ENCODE results near the gene TBC1D23.
"Not testable (repeated sequence)": the region's sequence is repeated elsewhere in the genome, so short reads cannot be mapped to it uniquely, and the experiment has no call there.

TBC1D23 gene

GRCh38 chr3:100256731-100257151 is 4.1 kb upstream of the TBC1D23 start:
- DNase-seq (ENCODE audit: low read depth, low spot score): no peak

- no peak for DNase-seq (ENCODE audit: low read depth, low spot score)
Observed at GRCh38 chr3:100257586-100257985, 3.2 kb upstream of the TBC1D23 start.

GRCh38 chr3:100260081-100260684 is 609 bp upstream of the TBC1D23 start:
- peak; percentile 22 for DNase-seq (ENCODE audit: low read depth, low spot score)

GRCh38 chr3:100261485-100261903 is 702 bp downstream of the TBC1D23 start:
- no peak for DNase-seq (ENCODE audit: low read depth, low spot score)

GRCh38 chr3:100262925-100263324 is 2.1 kb downstream of the TBC1D23 start:
- DNase-seq (ENCODE audit: low read depth, low spot score): not testable (repeated sequence)

GRCh38 chr3:100263583-100263982 is 2.8 kb downstream of the TBC1D23 start:
- no peak for DNase-seq (ENCODE audit: low read depth, low spot score)

GRCh38 chr3:100264242-100264641 is 3.5 kb downstream of the TBC1D23 start:
- no peak for DNase-seq (ENCODE audit: low read depth, low spot score)

GRCh38 chr3:100265016-100265415 is 4.2 kb downstream of the TBC1D23 start:
- no peak for DNase-seq (ENCODE audit: low read depth, low spot score)

- DNase-seq (ENCODE audit: low read depth, low spot score): no peak
Observed at GRCh38 chr3:100266531-100266930, 5.7 kb downstream of the TBC1D23 start.

GRCh38 chr3:100268156-100268555 is 7.4 kb downstream of the TBC1D23 start:
- DNase-seq (ENCODE audit: low read depth, low spot score): no peak

GRCh38 chr3:100269001-100269400 is 8.2 kb downstream of the TBC1D23 start:
- DNase-seq (ENCODE audit: low read depth, low spot score): no peak

- DNase-seq (ENCODE audit: low read depth, low spot score): no peak
Observed at GRCh38 chr3:100269410-100270214, 8.8 kb downstream of the TBC1D23 start.

- no peak for DNase-seq (ENCODE audit: low read depth, low spot score)
Observed at GRCh38 chr3:100270215-100270583, 9.4 kb downstream of the TBC1D23 start.

- no peak for DNase-seq (ENCODE audit: low read depth, low spot score)
Observed at GRCh38 chr3:100271522-100271921, 10.7 kb downstream of the TBC1D23 start.

- DNase-seq (ENCODE audit: low read depth, low spot score): not testable (repeated sequence)
Observed at GRCh38 chr3:100272797-100273611, 12.2 kb downstream of the TBC1D23 start.

- DNase-seq (ENCODE audit: low read depth, low spot score): no peak
Observed at GRCh38 chr3:100274361-100274760, 13.6 kb downstream of the TBC1D23 start.

- no peak for DNase-seq (ENCODE audit: low read depth, low spot score)
Observed at GRCh38 chr3:100277255-100277800, 16.5 kb downstream of the TBC1D23 start.

GRCh38 chr3:100278910-100279309 is 18.1 kb downstream of the TBC1D23 start:
- DNase-seq (ENCODE audit: low read depth, low spot score): no peak

- no peak for DNase-seq (ENCODE audit: low read depth, low spot score)
Observed at GRCh38 chr3:100288288-100288894, 27.6 kb downstream of the TBC1D23 start.

GRCh38 chr3:100289339-100289738 is 28.5 kb downstream of the TBC1D23 start:
- DNase-seq (ENCODE audit: low read depth, low spot score): no peak

GRCh38 chr3:100295089-100295488 is 34.3 kb downstream of the TBC1D23 start:
- DNase-seq (ENCODE audit: low read depth, low spot score): no peak

GRCh38 chr3:100297784-100298183 is 37.0 kb downstream of the TBC1D23 start:
- DNase-seq (ENCODE audit: low read depth, low spot score): no peak

Measured in brain pericyte (primary cell).